HG03060 (cell line): ENCODE results near the gene OXGR1.
"Not testable (repeated sequence)": the region's sequence is repeated elsewhere in the genome, so short reads cannot be mapped to it uniquely, and the experiment has no call there.

Source experiments
- ATAC-seq: cut with Tn5 transposase; IDR thresholded peaks from one replicate; pipeline ENCODE4 v1.9.1; 2021; ENCODE audit warnings: low read depth, moderate number of reproducible peaks; ENCODE audit not compliant: unreplicated experiment

The OXGR1 gene

DNA sequence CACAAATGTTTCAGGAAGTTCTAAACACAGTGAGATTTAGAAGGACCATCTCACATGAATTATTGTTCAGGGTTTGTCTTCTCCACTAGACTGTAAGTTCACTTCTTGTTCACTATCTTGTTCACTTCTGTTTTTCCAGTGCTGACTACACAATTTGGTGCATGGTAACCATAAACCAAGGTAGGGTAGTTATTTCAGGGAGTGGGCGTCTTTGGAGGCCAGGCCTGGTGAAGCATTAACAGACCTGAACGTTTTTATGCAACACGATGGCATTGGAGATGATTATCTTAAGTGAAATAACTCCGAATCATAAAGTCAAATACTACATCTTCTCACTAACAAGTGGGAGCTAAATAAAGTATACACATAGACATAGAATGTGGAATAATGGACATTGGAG is 14.4 kb upstream of the OXGR1 start:
- ATAC-seq, result no peak

DNA sequence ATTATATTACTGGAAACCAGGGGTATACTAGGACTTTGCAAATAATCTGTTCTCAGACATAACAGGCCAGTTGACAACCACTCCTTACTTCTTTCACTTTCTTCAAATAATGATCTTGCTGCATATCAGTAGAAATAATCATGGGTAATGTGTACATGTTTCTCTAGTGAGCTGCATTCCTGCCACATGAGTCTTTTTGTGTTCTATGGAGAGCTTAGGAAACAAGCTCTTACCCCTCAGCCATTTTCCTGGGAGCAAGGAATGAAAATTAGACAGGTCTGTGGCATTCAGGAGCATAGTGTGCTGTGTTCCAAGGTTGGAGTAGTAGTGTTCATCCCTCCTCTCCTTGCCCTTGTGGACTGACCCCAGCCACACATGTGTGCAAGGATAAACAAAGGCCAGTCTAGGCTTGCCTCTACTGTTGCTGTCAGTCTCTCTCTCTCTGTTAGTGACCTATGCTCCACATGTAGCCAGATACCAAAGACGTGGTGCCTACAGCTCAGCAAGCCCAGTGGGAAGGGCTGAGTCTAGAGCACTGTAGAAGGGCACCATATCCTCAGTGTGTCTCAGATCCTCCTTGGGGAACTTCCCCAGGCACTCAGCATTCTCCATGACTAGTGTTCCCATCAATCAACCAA is 11.5 kb upstream of the OXGR1 start:
- no peak for ATAC-seq

- no peak for ATAC-seq
These were observed 10.6 kb upstream of the OXGR1 start for GRCh38 chr13:97004886-97005285.

DNA sequence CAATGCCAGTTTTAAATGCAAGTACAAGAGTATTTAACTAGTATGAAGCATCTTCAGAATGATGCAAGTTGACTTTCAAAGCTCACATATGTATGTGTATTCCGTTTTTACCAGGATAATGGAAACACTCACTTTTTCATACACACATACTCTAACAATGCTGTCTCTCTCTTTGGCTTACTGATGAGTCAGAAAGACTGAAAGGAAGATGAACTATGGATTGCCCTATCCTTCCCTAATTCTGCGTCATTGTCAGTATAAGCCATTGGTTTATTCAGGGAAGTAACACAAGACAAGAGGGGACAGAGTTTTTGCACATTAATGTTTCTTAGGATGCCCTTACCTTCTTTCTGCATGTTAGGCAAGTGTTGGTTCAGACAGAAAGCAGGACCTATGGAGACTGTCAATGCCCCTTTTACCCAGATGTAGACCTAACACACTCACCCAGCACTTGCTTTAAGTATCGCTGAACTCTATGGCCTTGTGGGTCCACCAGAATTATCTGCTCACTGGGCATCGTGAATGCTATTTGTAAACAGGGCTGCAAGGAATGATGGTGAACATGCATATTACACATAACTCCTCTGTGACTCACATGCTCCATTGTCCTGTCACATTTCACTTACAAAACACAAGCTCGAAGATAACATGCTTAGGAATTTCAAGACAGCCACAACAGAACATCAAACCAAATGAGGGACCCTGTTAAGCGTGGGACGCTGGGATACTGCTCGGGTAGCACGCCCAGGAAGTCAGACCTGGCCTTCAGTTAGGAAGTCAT is 10.0 kb upstream of the OXGR1 start:
- no peak for ATAC-seq

- no peak for ATAC-seq
These were observed 8.8 kb upstream of the OXGR1 start for GRCh38 chr13:97003071-97003470.

- ATAC-seq, result no peak
These were observed 8.3 kb upstream of the OXGR1 start for GRCh38 chr13:97002581-97002980.

GRCh38 chr13:97001636-97002035 is 7.4 kb upstream of the OXGR1 start:
- no peak for ATAC-seq

- no peak for ATAC-seq
These were observed 6.1 kb upstream of the OXGR1 start for GRCh38 chr13:97000295-97000925.

GRCh38 chr13:96999091-96999490 is 4.8 kb upstream of the OXGR1 start:
- ATAC-seq, result no peak

- no peak for ATAC-seq
These were observed 3.8 kb upstream of the OXGR1 start for GRCh38 chr13:96998051-96998450.

DNA sequence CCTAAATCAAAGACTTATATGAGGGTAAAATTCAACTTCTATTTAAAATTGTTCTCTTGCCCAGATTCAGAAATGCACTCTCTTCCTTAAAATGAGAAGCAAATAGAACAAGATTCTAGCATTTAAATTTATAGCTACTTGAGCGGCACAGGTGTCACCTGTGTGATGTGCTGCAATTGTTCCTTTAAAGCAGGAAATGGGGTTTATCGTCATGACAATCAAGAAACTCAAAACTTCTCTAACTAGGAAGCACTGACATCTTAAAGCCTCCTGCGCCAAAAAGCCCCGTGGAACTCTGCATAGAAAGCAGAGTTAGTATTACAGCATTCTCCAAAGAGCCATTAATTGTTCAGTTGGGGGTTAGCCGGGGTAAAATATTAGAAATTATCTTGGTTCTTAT is 2.6 kb upstream of the OXGR1 start:
- no peak for ATAC-seq

DNA sequence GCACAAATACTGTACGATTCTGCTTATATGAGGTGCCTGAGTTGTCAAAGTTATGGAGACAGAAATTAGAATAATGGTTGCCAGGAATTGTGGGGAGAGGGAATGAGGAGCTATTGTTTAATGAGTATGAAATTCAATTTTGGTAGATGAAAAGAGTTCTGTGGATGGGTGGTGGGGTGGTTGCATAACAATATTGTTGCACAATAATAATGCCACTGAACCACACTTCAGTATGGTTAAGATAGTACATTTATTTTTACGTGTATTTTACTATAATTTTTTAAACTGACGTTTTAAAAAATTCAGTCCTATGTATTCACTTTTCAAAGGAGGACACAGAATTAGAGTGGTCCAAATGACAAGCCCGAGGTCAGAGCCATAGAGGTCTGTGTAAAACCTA is 1.8 kb upstream of the OXGR1 start:
- no peak for ATAC-seq

DNA sequence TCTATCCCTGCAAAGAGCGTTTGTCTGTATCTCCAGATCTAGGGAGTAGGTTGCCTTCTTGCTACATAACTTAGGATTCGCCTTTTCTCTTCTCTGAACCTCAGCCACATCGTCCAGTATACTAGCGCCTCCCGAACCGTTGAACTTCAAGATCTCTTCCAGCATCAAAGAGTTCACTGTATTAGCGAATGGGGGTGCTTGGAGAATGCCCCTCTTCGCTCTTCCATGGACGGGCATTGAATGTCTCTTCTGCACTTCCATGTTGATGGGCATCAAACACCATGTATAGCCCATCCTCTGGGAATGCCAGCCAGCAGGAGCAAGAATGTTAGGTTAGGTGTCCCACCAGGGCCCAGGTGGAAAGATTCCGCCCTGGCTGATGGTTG is 575 bp upstream of the OXGR1 start:
- ATAC-seq, result no peak

DNA sequence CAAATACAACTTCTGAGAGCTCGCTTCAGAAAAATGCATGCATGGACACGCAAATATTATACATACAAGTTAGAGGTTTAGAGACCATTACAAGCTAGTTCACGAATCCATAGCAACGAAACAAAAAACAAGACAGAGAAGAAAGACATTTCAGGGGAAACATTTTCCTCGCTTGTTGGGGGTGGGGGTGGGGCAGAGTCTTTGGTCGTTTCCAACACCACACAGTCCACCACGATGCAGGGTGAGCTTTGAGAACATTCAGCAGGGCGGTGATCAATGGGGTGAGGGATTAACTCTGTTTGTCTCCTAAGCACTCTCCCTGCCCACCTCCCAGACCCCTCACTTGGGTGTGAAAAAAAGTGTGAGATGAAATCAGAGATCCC is 651 bp downstream of the OXGR1 start:
- no peak for ATAC-seq

- ATAC-seq, result no peak
These were observed 1.6 kb downstream of the OXGR1 start for GRCh38 chr13:96992633-96993032.

- ATAC-seq, result no peak
These were observed 3.2 kb downstream of the OXGR1 start for GRCh38 chr13:96991072-96991471.

DNA sequence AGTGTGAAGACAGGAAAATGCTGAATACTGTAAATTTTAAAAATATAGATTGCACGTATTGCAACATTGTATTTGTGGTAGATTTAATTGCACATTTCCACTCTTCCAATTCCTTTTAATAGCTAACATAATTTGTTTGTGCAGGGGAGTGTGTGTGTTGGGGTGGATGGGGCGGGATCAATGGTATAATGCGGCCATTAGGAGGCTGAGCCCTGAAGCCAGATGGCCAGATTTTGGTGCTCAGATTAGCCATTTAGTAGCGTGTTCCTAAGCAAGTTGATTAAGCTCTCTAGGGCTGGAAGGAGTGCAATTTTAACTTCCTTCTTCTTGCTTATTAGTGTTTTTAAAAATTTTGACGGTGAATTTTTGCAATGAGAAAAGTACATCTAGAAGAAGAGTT is 5.8 kb downstream of the OXGR1 start:
- ATAC-seq, result no peak

DNA sequence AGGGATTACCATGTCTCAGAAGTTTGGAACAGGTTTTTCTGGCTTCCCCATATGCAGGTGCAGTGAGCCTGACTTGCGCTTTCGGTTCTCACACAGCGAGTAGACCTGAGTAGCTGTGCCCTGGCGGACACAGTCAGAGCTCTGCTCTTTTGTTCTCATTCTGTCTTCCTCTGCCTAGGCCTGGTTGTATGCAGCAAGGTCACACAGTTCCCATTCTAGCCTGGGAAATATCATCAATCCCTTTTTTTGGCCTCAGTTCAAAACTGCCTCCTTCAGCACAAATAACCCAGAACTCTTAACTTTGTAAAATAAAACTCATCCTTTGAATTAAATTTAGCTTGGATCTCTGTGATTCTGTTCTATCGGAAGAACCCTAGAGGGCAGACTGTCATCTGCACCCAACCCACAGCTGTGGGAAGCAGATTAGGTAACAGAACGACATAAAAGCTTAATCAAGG is 10.2 kb downstream of the OXGR1 start:
- ATAC-seq, result peak; percentile 80

- ATAC-seq, result no peak
These were observed 11.6 kb downstream of the OXGR1 start for GRCh38 chr13:96982672-96983071.

DNA sequence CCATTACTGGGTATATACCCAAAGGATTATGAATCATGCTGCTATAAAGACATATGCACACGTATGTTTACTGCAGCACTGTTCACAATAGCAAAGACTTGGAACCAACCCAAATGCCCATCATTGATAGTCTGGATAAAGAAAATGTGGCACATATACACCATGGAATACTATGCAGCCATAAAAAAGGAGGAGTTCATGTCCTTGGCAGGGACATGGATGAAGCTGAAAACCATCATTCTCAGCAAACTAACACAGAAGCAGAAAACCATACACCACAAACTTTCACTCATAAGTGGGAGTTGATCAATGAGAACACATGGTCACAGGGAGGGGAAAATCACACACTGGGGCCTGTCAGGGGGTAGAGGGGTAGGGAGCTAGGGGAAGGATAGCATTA is 14.4 kb downstream of the OXGR1 start:
- ATAC-seq, result not testable (repeated sequence)

DNA sequence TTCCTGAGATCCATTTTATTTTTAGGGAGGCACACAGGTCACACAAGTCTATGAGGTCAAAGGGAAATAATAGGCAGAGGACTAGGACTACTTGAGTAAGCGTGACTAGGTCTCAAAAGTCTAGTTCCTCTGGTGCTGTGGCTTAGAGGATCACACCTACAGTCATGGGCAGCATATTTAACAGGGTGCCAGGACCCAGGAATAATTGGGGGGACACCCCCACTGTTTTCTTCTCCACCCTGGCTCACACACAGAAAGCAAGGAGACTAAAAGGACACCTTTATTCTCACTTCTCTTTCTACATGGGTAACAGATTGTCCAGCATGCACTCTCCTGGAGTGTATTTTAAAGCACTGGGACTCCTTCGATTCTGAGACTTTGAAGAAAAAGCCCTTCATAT is 26.2 kb downstream of the OXGR1 start:
- no peak for ATAC-seq

- ATAC-seq, result no peak
These were observed 27.0 kb downstream of the OXGR1 start for GRCh38 chr13:96967248-96967745.
